Nucleus accumbens (tissue), 56 donors: ENCODE data around the gene JCHAIN.
"Not testable (repeated sequence)": the region's sequence is repeated elsewhere in the genome, so short reads cannot be mapped to it uniquely, and the experiment has no call there.

Source experiments
- DNase-seq, 56 donors: peaks; one replicate each; lab custom pipeline; 2025; lab: John Stamatoyannopoulos, UW

Gene JCHAIN

DNA sequence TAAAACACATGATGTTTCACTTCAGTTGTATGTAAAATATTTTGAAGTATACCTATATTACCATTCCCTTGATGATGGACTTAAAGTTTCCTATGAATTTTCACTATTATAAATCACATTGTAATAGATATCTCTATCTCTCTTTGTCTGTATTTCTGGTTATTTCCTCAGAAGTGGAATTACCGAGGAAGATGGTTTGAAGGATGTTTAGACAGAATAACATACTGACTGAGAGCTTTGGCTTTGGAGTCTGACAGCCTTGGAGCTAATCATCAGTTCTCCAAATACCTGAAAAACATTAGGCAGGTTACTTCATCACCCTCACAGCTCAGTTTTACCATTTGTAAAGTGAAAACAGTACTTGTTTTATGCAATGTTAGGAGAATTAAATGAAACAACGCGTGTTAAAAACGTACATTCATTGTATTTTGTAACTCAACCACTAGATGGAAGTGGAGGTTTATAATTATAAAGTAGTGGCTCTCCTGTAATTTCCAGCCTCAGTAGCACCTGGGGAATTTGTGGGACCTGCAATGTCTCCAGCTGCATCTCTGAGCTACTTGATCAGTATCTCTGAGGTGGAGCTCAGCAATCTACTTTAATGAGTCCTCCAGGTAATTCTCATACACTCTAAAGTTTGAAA, 14.3 kb downstream of the JCHAIN start:
- no peak for DNase-seq

DNA sequence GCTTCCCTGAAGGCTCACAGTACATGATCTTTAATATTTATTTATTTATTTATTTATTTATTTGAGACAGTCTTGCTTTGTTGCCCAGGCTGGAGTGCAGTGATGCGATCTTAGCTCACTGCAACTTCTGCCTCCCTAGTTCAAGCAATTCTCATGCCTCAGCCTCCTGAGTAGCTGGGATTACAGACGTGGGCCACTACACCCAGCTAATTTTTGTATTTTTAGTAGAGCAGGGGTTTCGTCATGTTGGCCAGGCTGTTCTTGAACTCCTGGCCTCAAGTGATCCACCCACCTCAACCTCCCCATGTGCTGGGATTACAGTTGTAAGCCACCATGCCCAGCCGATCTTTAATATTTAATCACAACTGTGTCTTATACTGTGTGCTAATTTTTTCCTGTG, 15.6 kb downstream of the JCHAIN start:
- not testable (repeated sequence) for DNase-seq

DNA sequence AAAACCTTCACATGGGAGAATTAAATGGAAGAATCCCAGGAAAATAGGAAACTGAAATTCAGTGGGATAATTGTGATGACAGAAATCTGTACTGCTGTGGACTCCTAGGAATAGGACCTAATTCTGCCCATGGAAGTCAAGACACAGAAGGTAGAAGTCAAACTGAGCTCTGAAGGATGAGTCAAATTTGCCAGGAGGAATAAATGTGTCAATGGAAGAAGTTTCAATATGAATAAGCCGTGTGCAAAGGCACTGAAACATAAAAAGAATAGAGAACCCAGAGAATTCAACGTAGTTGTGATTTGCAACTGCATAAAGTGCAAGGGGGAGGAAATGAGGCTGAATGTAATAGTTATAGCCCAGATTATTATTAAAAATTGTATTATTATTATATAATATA, 26.1 kb downstream of the JCHAIN start:
- no peak for DNase-seq

DNA sequence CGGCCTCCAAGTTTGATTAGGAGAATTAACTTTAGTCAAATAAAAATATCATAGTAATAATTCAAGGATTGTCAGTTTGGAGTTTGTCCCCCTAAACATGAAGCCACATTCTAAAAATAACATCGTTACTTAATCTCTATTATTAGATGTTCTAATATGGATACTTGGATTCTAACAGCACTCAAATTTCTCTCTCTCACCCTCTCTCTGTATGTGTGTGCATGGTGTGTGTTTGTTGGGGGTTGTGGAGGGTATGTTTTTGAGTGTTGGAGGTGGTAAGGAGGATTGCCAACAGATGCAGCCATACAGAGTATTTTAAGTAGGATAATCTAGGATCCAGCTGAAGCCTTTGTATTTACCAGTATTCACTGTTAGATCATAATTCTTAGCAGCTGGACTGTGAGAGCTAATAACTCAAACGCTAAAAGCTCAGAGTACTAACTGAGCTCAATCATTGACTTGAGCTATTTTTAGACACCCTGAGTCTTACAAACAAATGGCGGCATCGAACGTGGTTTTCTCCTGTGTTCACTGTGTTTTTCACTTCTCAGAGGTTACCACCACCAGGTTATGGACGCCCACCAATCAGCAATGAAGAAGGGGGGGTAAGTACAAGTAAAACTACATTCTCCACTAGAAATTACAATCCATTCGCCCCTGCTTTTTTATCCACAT, 28.9 kb downstream of the JCHAIN start:
- DNase-seq, result no peak

DNA sequence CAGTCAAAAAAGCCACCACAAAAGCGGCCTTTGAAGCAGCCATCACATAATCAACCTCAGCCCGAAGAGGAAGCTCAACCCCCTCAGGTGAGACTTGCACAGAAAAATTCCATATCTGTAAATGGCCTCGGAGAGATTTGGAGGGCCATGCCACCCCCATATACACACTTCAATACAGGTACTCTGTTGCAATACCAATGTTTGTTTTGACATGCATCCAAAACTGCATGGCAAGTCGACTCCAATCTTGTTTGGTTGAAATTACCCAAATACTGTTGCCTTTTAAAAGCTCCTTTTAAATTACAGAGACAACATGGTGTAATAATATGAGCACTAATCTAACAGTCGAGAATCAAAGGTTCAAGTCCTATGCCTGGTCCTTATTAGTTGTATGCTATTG, 31.8 kb downstream of the JCHAIN start:
- DNase-seq, result no peak

DNA sequence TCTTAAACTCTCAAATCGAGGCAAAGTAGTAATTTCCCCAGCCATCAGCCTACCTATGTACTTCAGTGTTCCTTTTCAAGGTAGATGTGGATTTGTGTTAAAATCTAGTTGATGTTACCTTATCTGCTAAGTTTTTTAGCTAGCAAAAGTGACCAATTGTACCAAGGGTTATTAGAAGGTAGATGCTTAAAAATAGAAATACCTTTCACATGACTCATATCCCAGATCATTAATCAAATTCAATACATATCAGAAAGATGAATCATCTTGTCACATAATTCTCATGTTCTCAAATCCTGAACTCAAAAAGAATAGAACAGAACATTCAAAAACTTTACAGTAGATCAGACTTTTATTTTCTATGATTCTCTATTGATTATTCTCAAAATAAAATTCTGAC, 34.3 kb downstream of the JCHAIN start:
- DNase-seq, result no peak

DNA sequence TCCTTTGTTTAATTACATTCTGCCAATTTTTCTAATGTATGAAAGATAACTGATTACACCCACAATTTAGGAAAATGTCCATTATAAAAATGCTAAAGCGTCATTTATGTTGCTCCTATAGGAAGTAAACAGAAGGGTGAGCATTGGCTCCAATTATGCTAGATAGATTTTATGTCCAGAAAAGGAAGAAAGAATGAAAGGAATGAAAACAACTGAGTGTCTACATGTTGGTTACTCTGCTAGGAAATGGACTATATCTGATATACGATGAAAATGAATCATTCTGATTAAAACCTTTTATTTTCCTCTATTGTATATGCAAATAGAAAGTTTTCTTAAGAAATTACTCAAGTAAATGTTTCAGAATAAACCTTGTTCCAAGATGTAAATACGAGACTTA, 36.1 kb downstream of the JCHAIN start:
- DNase-seq, result no peak

DNA sequence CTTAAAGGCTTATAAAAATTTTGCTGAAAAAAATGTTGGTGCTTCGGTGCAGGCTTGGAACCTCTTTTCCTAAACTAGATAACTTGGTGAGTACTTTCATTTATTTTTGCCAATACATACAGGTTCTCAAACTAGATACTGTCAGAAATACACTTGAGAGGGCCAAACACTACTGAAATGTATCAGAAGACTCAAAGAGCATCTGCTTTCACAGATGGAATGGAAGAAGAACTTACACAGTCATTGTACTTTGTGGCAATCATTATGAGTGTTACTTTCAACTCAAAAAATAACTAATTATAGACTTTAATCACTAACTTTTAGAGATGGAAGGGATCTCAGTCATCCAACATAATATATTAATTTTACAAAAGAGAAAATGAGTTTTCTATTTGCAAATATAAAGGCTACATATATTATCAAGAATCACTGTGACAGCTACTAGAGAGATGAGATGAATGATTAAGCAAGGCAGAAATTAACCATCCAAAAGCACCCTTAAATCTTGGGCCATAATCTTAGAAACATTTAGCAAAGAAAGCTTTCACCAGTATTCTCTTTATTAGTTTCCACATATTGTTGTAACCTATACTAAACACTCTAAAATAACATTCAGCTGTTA, 36.7 kb downstream of the JCHAIN start:
- no peak for DNase-seq

DNA sequence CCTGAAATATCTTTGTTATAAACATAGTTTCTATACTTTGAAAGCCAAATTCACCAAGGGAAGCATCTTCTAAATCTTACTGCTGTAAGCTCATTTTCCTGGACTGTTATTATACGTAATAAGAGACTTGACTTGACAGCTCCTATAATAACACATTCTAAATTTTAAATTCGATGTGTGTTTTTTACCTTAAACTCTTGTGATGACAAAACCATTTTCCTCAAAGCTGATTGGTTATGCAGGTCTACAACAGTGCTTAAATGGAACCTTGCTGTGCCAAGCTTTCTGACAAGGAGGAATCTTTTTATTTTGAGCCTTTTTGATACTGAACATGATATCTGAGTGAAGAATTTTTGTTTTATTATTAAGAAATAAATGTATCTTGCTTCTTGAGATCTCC, 37.9 kb downstream of the JCHAIN start, which contains the start of gene ENAM:
TSS of gene ENAM (plus strand) at position 301 of the 400 bp plus-strand sequence. CDS start 757 bp downstream, outside the sequence.
- no peak for DNase-seq

DNA sequence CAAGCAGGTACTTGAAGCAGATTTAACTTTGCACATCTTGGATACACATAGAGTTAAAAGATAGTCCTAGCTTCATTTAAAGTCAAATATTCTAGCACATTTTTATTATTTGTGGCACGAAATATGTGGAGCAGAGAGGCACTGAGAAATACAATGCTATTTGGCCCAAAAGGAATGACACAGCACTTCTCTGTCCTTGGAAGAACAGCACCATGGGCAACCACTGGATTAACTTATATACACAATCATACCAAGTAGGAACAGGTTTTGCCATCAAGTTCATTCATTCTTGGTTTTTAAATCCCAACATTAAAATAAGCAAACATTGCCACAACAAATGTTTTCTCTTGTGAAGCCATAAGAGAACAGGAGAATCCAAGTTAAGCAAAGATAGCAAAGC, 38.7 kb downstream of the JCHAIN start:
- DNase-seq, result no peak

DNA sequence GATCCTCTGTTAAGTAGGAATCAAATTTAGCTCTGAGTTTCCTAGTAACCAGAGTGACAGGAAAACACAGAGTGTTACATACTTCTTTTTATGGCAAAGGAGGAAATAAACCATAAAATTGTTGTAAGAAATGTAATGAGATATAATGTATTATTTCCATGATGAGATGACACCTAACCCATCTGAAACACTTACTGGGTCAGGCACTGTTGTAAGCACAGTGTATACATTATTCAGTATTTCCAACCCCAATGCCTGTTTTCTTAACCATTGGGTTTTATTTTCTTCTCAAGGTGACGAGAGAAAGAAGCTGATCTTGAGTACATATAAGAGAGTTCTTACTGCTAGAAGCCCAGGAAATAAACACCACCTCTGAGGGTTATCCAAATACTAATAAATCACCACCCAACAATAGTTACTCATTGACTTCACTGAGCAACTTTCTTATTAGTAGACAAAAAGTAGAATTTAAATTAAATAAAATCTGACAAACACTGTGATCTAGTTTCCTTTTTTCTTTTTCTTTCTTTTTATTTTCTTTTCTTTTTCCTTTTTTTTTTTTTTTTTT, 42.0 kb downstream of the JCHAIN start:
- DNase-seq, result no peak

DNA sequence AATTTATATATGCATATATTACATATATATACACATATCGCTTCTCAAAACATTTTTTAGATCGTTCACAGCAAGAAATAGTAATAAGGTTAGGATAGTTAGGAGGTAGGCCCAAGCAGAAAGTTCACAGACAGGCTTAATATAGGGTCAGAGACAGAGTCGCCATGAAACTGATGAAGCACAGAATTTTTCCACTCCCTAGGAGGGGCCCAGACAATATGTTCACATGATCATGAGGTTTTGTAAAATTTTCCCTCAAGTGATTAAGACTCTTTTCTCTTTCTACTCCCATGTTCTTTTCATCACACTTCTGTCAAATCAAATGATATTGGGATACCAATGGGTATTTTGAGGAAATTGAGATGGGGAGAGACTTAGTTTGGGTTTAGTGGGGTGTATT, 43.0 kb downstream of the JCHAIN start:
- no peak for DNase-seq

DNA sequence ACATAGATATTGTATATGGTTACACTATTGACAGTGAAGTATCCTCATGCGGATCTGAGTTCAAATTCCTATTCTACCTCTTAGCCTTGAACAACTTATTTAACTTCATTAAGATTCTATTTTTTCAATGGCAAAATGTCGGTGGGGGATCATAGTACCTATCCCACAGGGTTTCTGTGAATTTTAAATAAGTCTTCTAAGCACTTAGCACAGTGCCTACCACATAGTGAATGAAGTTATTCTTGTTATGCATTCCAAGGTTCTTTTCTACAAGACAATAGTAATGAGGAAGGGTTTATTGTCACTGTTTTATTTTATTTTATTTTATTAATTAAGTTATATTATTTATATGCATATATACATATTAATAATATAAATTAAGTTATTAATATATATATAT, 46.5 kb downstream of the JCHAIN start:
- no peak for DNase-seq

DNA sequence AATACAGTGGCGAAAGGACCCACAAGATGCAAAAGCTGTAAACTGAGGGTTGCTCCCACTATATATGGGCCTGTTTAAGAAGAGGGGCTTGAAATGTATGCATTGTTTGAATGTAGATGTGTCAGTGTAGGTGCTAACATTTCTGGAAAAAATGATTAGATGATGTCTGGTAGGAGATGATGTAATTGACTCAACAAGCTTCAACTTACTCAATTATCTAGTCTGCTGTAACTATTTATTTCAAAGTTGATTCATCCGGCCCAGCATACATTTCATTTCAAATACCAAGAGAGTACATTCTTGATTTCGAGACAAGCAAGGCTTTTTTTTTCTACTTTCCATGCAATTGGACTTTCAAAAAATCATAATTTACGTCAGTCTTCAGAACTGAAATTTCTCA, 47.0 kb downstream of the JCHAIN start:
- no peak for DNase-seq

DNA sequence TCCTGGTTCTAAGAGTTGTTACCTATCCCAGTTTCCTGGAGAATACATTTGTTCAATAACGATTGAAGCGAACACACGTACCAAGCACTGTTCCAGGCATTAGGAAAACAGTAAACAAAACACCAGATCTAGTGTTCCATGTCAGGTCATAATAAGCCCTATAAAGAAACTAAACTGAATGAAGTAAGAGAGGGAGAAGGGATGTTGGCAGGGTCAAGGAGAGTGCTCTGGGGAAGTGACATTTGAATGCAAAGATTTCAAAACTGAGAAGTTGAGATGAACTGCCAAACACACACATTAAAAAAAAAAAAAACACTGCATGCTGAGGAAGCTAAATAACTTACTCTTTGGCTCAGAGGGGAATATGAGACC, 52.1 kb downstream of the JCHAIN start:
- no peak for DNase-seq

DNA sequence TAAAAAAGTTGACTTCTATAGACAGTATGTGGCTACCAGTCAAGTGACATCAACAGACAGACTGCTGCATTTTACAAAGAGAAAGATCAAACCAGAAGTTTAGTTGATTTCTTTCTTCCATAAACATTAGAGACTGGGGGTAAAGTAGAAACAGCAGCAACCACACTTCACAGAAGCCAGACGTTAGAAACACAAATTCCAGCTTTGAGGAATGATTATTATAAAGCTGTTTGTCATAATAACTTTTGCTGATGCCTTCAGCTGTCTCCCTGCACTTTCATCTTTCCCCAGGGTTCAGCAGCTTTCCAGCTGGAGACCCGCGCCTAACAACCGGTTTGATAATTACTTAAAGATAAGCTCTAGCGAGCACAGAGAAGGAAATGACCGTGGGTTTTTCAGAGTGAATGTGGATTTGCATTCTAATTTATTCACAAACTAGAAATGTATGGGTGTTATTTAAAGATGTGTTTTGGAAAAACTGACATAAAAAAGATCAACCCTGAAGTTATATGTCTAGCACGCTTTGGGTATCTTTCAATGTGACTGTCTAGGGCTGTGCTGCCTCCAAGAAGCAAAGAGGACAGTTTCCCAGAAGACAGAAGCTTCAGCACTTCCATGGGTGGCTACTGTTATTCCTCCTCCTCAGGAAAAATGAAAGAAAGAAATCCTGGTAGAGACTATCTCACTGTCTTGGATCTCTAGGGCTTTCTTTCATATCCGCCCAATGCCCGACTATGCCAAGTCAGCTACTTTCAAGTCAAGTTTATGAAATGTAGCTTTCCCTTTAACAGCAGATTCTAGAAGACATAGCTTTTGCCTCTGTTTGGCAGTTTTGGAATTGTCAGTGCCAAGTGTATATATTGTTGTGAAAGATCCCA, 52.8 kb downstream of the JCHAIN start:
- no peak for DNase-seq

DNA sequence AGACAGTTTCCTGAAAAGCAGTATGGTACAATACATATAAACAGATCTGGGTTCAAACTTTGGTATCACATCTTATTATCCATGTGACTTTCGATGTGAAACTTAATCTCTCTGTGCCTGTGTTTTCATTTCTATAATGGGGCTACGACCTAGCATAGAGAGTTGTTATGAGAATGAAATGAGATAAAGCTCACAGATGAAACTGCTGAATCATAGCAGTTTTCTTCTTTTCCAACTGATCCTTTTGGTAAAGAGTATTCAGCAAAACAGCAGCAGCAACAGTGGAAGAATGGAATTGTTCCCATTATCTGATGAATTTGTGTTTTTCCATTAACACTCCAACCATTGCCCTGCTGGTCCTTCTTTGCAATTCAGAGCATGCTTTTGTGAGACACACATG, 58.0 kb downstream of the JCHAIN start:
- no peak for DNase-seq

DNA sequence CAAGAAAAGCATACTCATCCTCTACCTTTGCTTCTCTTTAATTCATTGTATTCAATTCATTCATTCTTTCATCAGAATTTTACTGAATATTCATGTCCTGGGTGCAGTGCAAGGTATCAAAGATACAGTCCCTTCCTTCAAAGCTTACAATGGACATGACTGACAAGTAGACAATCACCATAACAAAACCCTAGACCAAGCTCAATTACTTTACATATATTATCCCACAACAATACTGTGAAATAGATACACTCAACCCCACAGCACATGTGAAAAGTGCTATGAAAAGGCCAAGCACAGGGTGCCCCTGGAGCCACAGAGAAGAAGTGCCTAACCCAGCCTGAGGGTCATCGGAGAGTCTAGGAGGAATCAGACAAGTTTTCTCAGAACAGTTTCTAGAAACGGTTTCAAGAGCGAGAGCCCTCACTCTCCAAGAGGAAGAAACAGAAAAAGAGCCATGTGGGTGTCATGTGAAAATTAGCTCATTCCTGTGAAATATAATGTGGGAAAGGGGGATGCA, 58.9 kb downstream of the JCHAIN start:
- DNase-seq, result no peak

DNA sequence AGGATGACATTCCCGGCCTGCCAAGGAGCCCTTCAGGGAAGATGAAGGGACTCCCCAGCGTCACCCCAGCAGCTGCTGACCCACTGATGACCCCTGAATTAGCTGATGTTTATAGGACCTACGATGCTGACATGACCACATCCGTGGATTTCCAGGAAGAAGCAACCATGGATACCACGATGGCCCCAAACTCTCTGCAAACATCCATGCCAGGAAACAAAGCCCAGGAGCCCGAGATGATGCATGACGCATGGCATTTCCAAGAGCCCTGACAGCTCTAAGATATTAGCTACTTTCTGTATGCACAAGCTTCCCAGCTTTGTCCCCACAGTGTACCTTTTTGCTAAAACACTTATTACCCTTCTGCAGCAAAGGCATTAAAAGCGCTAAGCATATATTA, 59.8 kb downstream of the JCHAIN start:
- no peak for DNase-seq
